Skeletal muscle tissue (tissue), 4 donors: Measurements from ENCODE around the gene JPH2. TPM values are rescaled to one million over a fixed set of nuclear protein-coding genes. Genes with fewer than 3 reads are reported as not detected.

ENCODE experiments used
- H3K27ac ChIP-seq: one replicate; pipeline ENCODE4 v1.7.0; 2013; ENCODE audit warnings: mild to moderate bottlenecking, low read depth, low read length, inconsistent platforms
- H3K27me3 ChIP-seq, 3 donors: one replicate each; pipeline ENCODE4 v1.7.0; 2013; ENCODE audit warnings: low read length in 3 of 3; ENCODE audit not compliant: control insufficient read depth in 3 of 3, insufficient read depth in 3 of 3
- H3K36me3 ChIP-seq, 3 donors: one replicate each; pipeline ENCODE4 v1.7.0; 2013; ENCODE audit warnings: low read length in 3 of 3; ENCODE audit not compliant: control insufficient read depth in 3 of 3, insufficient read depth in 3 of 3
- H3K4me1 ChIP-seq, 3 donors: one replicate each; pipeline ENCODE4 v1.7.0; 2013; ENCODE audit warnings: low read length in 3 of 3, mild to moderate bottlenecking in 3 of 3; ENCODE audit not compliant: control insufficient read depth in 3 of 3, insufficient read depth in 3 of 3
- H3K4me3 ChIP-seq, 3 donors: one replicate each; pipeline ENCODE4 v1.7.0; 2013; ENCODE audit warnings: low read length in 3 of 3
- H3K9ac ChIP-seq, 3 donors: one replicate each; pipeline ENCODE4 v1.7.0; 2013; ENCODE audit warnings: low read length in 3 of 3, mild to moderate bottlenecking in 3 of 3, moderate library complexity in 2 of 3, low read depth in 1 of 3
- H3K9me3 ChIP-seq, 3 donors: one replicate each; pipeline ENCODE4 v1.7.0; 2013; ENCODE audit warnings: low read length in 3 of 3; ENCODE audit not compliant: control insufficient read depth in 3 of 3
- total RNA-seq: library from RNA; depleted of rRNA; stranded (reverse); fragments of >200 nt; gene quantifications from one replicate; pipeline ENCODE4 v1.2.3, GENCODE V29; 2014
- donor health status: Osteomylitis.

JPH2 gene
- total RNA-seq, 1 donor from 2014 or later = 85.1 TPM

DNA sequence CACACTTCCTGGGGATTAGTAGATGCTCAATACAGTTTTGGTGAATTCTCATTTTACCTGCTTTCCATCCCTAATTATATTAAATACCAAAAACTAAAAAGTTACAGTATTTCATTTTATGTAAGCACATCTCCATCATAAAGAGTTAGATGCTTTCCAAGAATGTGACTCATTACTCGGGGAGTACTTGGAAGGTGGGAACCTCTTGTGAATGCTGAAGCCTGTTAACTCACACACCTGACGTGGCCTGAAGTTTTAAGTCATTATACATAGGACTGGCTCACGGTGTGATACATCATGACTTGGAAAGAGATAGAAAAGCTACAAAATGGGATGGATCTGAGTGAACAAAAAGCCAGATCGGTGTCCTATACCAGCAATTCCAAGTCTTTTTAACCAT is 25.8 kb upstream of the JPH2 start:
- no peak overlapping the region for H3K27ac ChIP-seq

GRCh38 chr20:44211177-44212039 is 24.4 kb upstream of the JPH2 start:
- H3K4me3 ChIP-seq = peak overlapping the region; percentile 81 to 93 (median 86)
- no peaks in the 10 kb centered on the region for H3K27me3 ChIP-seq
- H3K27ac ChIP-seq = peak overlapping the region; percentile 100
- peaks cover 25 to 45% (median 33%) of the 10 kb centered on the region in 3 donors for H3K4me1 ChIP-seq
- H3K9me3 ChIP-seq = no peaks in the 10 kb centered on the region
- peaks cover 0 to 6% (median 0%) of the 10 kb centered on the region in 3 donors for H3K36me3 ChIP-seq
- peak overlapping the region; percentile 86 to 94 (median 92) for H3K9ac ChIP-seq

More for the DNA sequence above, 25.8 kb upstream of the JPH2 start:
- no peak overlapping the region for H3K9ac ChIP-seq
- H3K27me3 ChIP-seq = no peaks in the 10 kb centered on the region
- H3K4me1 ChIP-seq = peaks cover 22 to 50% (median 28%) of the 10 kb centered on the region in 3 donors
- H3K36me3 ChIP-seq = peaks cover 0 to 10% (median 0%) of the 10 kb centered on the region in 3 donors
- H3K9me3 ChIP-seq = no peaks in the 10 kb centered on the region
- no peak overlapping the region for H3K4me3 ChIP-seq

- Histone ChIP-seq H3K4me1 (peaks cover 27 to 51% (median 39%) of the 10 kb centered on the region in 3 donors), H3K9me3 (no peaks in the 10 kb centered on the region), H3K4me3 (peak within 1 kb of the TSS; percentile 91 to 93 (median 92)), H3K36me3 (peaks cover 0 to 8% (median 0%) of the 10 kb centered on the region in 3 donors), H3K27ac (peak within 1 kb of the TSS; percentile 100), H3K27me3 (no peaks in the 10 kb centered on the region), H3K9ac (peak within 1 kb of the TSS; percentile 94 to 99 (median 98))
Observed at GRCh38 chr20:44210406-44211176, 23.6 kb upstream of the JPH2 start, which contains the start of gene OSER1. Gene OSER1, minus strand, starts transcription at chr20:44210771. Its CDS starts 3,814 bp downstream, at chr20:44206957.

GRCh38 chr20:44209686-44210405 is 22.9 kb upstream of the JPH2 start:
- Histone ChIP-seq H3K4me1 (peaks cover 26 to 51% (median 39%) of the 10 kb centered on the region in 3 donors), H3K27me3 (no peaks in the 10 kb centered on the region), H3K9me3 (no peaks in the 10 kb centered on the region), H3K36me3 (peaks cover 0 to 5% (median 5%) of the 10 kb centered on the region in 3 donors), H3K27ac (peak overlapping the region; percentile 100), H3K4me3 (peak overlapping the region; percentile 86 to 92 (median 91)), H3K9ac (peak overlapping the region; percentile 94 to 99 (median 98))

GRCh38 chr20:44208770-44209169 is 21.8 kb upstream of the JPH2 start:
- no peaks in the 10 kb centered on the region for H3K9me3 ChIP-seq
- peak overlapping the region; percentile 86 to 92 (median 91) for H3K4me3 ChIP-seq
- peak overlapping the region; percentile 94 to 99 (median 98) for H3K9ac ChIP-seq
- H3K27ac ChIP-seq = peak overlapping the region; percentile 100
- no peaks in the 10 kb centered on the region for H3K27me3 ChIP-seq
- H3K36me3 ChIP-seq = peaks cover 0 to 8% (median 5%) of the 10 kb centered on the region in 3 donors
- H3K4me1 ChIP-seq = peaks cover 35 to 52% (median 45%) of the 10 kb centered on the region in 3 donors

DNA sequence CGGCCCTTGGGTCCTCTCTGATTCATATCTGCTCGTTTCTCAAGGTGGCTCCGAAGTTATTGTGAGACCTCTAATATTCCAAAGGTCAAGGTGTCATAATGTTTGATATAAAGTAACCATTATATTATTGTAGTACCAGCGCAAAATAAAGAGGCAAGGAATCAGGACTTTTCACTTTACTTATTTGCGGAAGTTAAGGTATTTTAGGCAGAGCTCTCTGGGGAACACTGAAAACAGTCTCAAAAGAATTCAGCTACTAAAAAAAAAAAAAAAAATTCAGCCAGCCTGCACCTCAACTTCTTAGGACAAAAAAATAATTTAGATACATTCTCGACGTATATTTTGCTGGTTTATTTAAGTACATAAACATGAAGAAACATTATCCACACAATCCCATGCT is 21.2 kb upstream of the JPH2 start:
- Histone ChIP-seq H3K4me1 (peaks cover 35 to 52% (median 47%) of the 10 kb centered on the region in 3 donors), H3K36me3 (peaks cover 0 to 8% (median 5%) of the 10 kb centered on the region in 3 donors), H3K4me3 (peak overlapping the region; percentile 86 to 92 (median 91)), H3K9me3 (no peaks in the 10 kb centered on the region), H3K9ac (peak overlapping the region; percentile 94 to 99 (median 98)), H3K27ac (peak overlapping the region; percentile 100), H3K27me3 (no peaks in the 10 kb centered on the region)

DNA sequence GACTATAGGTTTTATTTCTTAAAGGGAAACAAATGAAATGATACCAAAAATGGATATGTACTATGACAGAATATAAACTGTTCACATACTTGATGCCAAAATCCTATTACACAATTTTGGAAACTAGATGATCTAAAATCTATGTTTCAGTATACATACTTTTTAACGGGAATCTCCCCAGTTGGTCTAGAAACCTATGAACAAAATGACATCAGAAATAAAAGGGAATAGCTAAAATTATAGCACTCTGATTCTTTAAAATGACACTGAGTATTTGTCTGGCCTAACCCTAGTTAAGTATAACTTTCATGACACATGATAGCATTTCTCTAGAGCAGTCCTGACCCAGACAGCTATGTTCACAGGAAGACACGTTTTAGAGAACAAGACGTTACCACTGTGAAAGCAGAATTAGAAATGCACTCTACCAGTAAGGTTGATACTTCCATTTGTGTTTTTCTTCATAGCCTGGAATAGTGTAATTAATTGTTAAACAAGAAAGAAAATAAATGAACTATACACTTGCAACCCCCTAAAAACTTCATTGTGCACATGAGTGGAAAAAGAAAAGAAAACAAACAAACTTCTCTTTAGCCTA is 20.2 kb upstream of the JPH2 start:
- no peaks in the 10 kb centered on the region for H3K9me3 ChIP-seq
- peak overlapping the region; percentile 100 for H3K27ac ChIP-seq
- H3K36me3 ChIP-seq = peaks cover 0 to 12% (median 5%) of the 10 kb centered on the region in 3 donors
- peak overlapping the region in 2 of 3 donors; percentile 15 to 25 for H3K4me3 ChIP-seq
- H3K9ac ChIP-seq = peak overlapping the region; percentile 26 to 63 (median 29)
- no peaks in the 10 kb centered on the region for H3K27me3 ChIP-seq
- peaks cover 38 to 51% (median 49%) of the 10 kb centered on the region in 3 donors for H3K4me1 ChIP-seq

GRCh38 chr20:44206132-44206531 is 19.1 kb upstream of the JPH2 start:
- Histone ChIP-seq H3K36me3 (peaks cover 3 to 13% (median 12%) of the 10 kb centered on the region in 3 donors), H3K27ac (peak overlapping the region; percentile 48)

GRCh38 chr20:44204832-44205215 is 17.8 kb upstream of the JPH2 start:
- no peaks in the 10 kb centered on the region for H3K9me3 ChIP-seq
- peaks cover 8 to 25% (median 19%) of the 10 kb centered on the region in 3 donors for H3K36me3 ChIP-seq
- peak overlapping the region; percentile 82 for H3K27ac ChIP-seq
- H3K27me3 ChIP-seq = no peaks in the 10 kb centered on the region
- H3K4me3 ChIP-seq = no peak overlapping the region
- H3K4me1 ChIP-seq = peaks cover 44 to 50% (median 50%) of the 10 kb centered on the region in 3 donors
- H3K9ac ChIP-seq = peak overlapping the region in 2 of 3 donors; percentile 2 to 27

More at GRCh38 chr20:44206132-44206531, 19.1 kb upstream of the JPH2 start:
- no peak overlapping the region for H3K9ac ChIP-seq
- H3K4me1 ChIP-seq = peaks cover 38 to 48% (median 42%) of the 10 kb centered on the region in 3 donors
- H3K9me3 ChIP-seq = no peaks in the 10 kb centered on the region
- no peaks in the 10 kb centered on the region for H3K27me3 ChIP-seq
- H3K4me3 ChIP-seq = no peak overlapping the region
